DMS 273 (cell line): ENCODE data around the gene KCP.

ENCODE experiments used
- DNase-seq: peaks from one replicate; lab custom pipeline; 2025; ENCODE audit not compliant: unreplicated experiment; lab: John Stamatoyannopoulos, UW

The KCP gene

GRCh38 chr7:128908750-128909624 is 1.5 kb downstream of the KCP start:
- no peak for DNase-seq

GRCh38 chr7:128906766-128907559 is 3.5 kb downstream of the KCP start:
- no peak for DNase-seq

GRCh38 chr7:128906001-128906765 is 4.3 kb downstream of the KCP start:
- DNase-seq, result no peak

- peak; percentile 90 for DNase-seq
Observed at GRCh38 chr7:128904381-128905197, 5.9 kb downstream of the KCP start.

GRCh38 chr7:128903621-128904361 is 6.7 kb downstream of the KCP start:
- no peak for DNase-seq

- DNase-seq, result no peak
Observed at GRCh38 chr7:128902761-128903585, 7.5 kb downstream of the KCP start.

- no peak for DNase-seq
Observed at GRCh38 chr7:128900237-128900636, 10.3 kb downstream of the KCP start.

GRCh38 chr7:128899392-128899791 is 11.1 kb downstream of the KCP start:
- DNase-seq, result no peak

GRCh38 chr7:128895320-128895719 is 15.2 kb downstream of the KCP start:
- DNase-seq, result no peak

- DNase-seq, result no peak
Observed at GRCh38 chr7:128894101-128894440, 16.4 kb downstream of the KCP start.

- DNase-seq, result no peak
Observed at GRCh38 chr7:128893251-128894100, 17.0 kb downstream of the KCP start.

- no peak for DNase-seq
Observed at GRCh38 chr7:128892521-128893250, 17.8 kb downstream of the KCP start.

- DNase-seq, result no peak
Observed at GRCh38 chr7:128891942-128892269, 18.6 kb downstream of the KCP start.

GRCh38 chr7:128891110-128891941 is 19.2 kb downstream of the KCP start:
- DNase-seq, result no peak

GRCh38 chr7:128890306-128891109 is 20.0 kb downstream of the KCP start:
- peak; percentile 49 for DNase-seq

- DNase-seq, result no peak
Observed at GRCh38 chr7:128889121-128889520, 21.4 kb downstream of the KCP start.
